Chondrocyte (in vitro differentiated cells): Measurements from ENCODE around the gene TBC1D10A. TPM values are rescaled to one million over a fixed set of nuclear protein-coding genes. Genes with fewer than 3 reads are reported as not detected.
A peak's percentile ranks its signal among the peaks of the same experiment; 100 is the strongest.

Experiments
- DNase-seq: peaks from one replicate; pipeline ENCODE4 v3.0.0; 2021; ENCODE audit warnings: mixed read lengths, low spot score
- H3K27ac Mint-ChIP-seq: one replicate; pipeline ENCODE4 v1.8.0; 2021; ENCODE audit warnings: mild to moderate bottlenecking, moderate library complexity, mixed read lengths; ENCODE audit not compliant: unreplicated experiment
- H3K27me3 Mint-ChIP-seq: 2 replicates; pipeline ENCODE4 v1.8.0; 2021; ENCODE audit warnings: low read depth, mixed read lengths
- H3K36me3 Mint-ChIP-seq: 2 replicates; pipeline ENCODE4 v1.8.0; 2021; ENCODE audit warnings: low read depth, mixed read lengths
- H3K4me1 Mint-ChIP-seq: 2 replicates; pipeline ENCODE4 v1.8.0; 2021; ENCODE audit warnings: low read depth, mild to moderate bottlenecking, mixed read lengths
- H3K4me3 Mint-ChIP-seq: one replicate; pipeline ENCODE4 v1.8.0; 2021; ENCODE audit warnings: mild to moderate bottlenecking, moderate library complexity, mixed read lengths; ENCODE audit not compliant: unreplicated experiment
- H3K9me3 Mint-ChIP-seq: 2 replicates; pipeline ENCODE4 v1.8.0; 2021; ENCODE audit warnings: low read depth, mixed read lengths
- CTCF ChIP-seq: fragments of 200-600 bp; sonication (generic); IDR thresholded peaks from 2 replicates; pipeline ENCODE4 v1.5.0; 2021; ENCODE audit warnings: antibody characterized with exemption, mild to moderate bottlenecking, moderate library complexity
- total RNA-seq: library from RNA; stranded (reverse); gene quantifications from 3 replicates; pipeline ENCODE4 v1.2.1, GENCODE V29; 2021

TBC1D10A gene
- total RNA-seq, 1 donor from 2014 or later = 26.9 TPM

- Mint-ChIP-seq H3K27ac (no peak overlapping the region), H3K9me3 (no peaks in the 10 kb centered on the region), H3K27me3 (no peaks in the 10 kb centered on the region), H3K36me3 (no peaks in the 10 kb centered on the region), H3K4me3 (no peak overlapping the region), H3K4me1 (peaks cover 62% of the 10 kb centered on the region)
- no peak for DNase-seq
- no peak for TF ChIP-seq CTCF
These were observed 13.0 kb downstream of the TBC1D10A start for GRCh38 chr22:30313527-30314363.

- peak overlapping the region; percentile 62 for H3K27ac Mint-ChIP-seq
- H3K4me1 Mint-ChIP-seq = peaks cover 64% of the 10 kb centered on the region
- no peak for DNase-seq
- no peaks in the 10 kb centered on the region for H3K36me3 Mint-ChIP-seq
- H3K4me3 Mint-ChIP-seq = no peak overlapping the region
- TF ChIP-seq CTCF = no peak
- H3K9me3 Mint-ChIP-seq = no peaks in the 10 kb centered on the region
- H3K27me3 Mint-ChIP-seq = no peaks in the 10 kb centered on the region
These were observed 14.7 kb downstream of the TBC1D10A start for GRCh38 chr22:30312053-30312452.

GRCh38 chr22:30310881-30311771 is 15.6 kb downstream of the TBC1D10A start:
- Mint-ChIP-seq H3K27ac (peak overlapping the region; percentile 84), H3K27me3 (no peaks in the 10 kb centered on the region), H3K4me3 (no peak overlapping the region), H3K9me3 (no peaks in the 10 kb centered on the region), H3K4me1 (peaks cover 66% of the 10 kb centered on the region), H3K36me3 (no peaks in the 10 kb centered on the region)
- no peak for TF ChIP-seq CTCF
- DNase-seq = no peak

- DNase-seq = no peak
- H3K27me3 Mint-ChIP-seq = no peaks in the 10 kb centered on the region
- TF ChIP-seq CTCF = no peak
- H3K36me3 Mint-ChIP-seq = no peaks in the 10 kb centered on the region
- H3K4me1 Mint-ChIP-seq = peaks cover 68% of the 10 kb centered on the region
- peak overlapping the region; percentile 41 for H3K27ac Mint-ChIP-seq
- H3K4me3 Mint-ChIP-seq = no peak overlapping the region
- H3K9me3 Mint-ChIP-seq = no peaks in the 10 kb centered on the region
These were observed 16.6 kb downstream of the TBC1D10A start for GRCh38 chr22:30309951-30310741.
